ENCODE results near the gene LIMA1. TPM values are rescaled to one million over a fixed set of nuclear protein-coding genes. Genes with fewer than 3 reads are reported as not detected.
"Not testable (repeated sequence)": the region's sequence is repeated elsewhere in the genome, so short reads cannot be mapped to it uniquely, and the experiment has no call there.

The LIMA1 gene
- total RNA-seq, 1 experiment from 2014 or later: 39.5 TPM

- Histone ChIP-seq H3K9me2 (replicated peaks; ENCODE audit: insufficient read depth, low read length) (no peaks in the 10 kb centered on the region), H3K79me2 (ENCODE audit: low read length) (no peaks in the 10 kb centered on the region), H3K27me3 (ENCODE audit: low read length) (no peaks in the 10 kb centered on the region), H3K9me3 (ENCODE audit: low read length) (no peaks in the 10 kb centered on the region), H3K4me2 (ENCODE audit: low read depth, low read length, poor library complexity, severe bottlenecking) (peak overlapping the region; percentile 39), H3K4me3 (ENCODE audit: low read length) (no peak overlapping the region), H3K36me3 (ENCODE audit: insufficient read depth, low read length) (no peaks in the 10 kb centered on the region), H4K20me1 (ENCODE audit: insufficient read depth, low read depth, low read length) (no peaks in the 10 kb centered on the region), H2AFZ (ENCODE audit: low read length) (peak overlapping the region; percentile 65; the same call in 1 of the 2 replicates), H3K4me1 (ENCODE audit: low read length) (peaks cover 14% of the 10 kb centered on the region), H3K27ac (ENCODE audit: low read length) (peak overlapping the region; percentile 60), H3K9ac (ENCODE audit: low read length) (no peak overlapping the region)
- DNase-seq: no peak
Observed at GRCh38 chr12:50297996-50298395, 14.7 kb upstream of the LIMA1 start.

GRCh38 chr12:50297027-50297426, 13.7 kb upstream of the LIMA1 start:
- Histone ChIP-seq H3K9me2 (replicated peaks; ENCODE audit: insufficient read depth, low read length) (no peaks in the 10 kb centered on the region), H4K20me1 (ENCODE audit: insufficient read depth, low read depth, low read length) (no peaks in the 10 kb centered on the region), H3K27me3 (ENCODE audit: low read length) (no peaks in the 10 kb centered on the region), H3K4me1 (ENCODE audit: low read length) (peaks cover 14% of the 10 kb centered on the region), H3K27ac (ENCODE audit: low read length) (no peak overlapping the region), H3K4me2 (ENCODE audit: low read depth, low read length, poor library complexity, severe bottlenecking) (no peak overlapping the region), H3K4me3 (ENCODE audit: low read length) (no peak overlapping the region), H2AFZ (ENCODE audit: low read length) (no peak overlapping the region), H3K36me3 (ENCODE audit: insufficient read depth, low read length) (no peaks in the 10 kb centered on the region), H3K79me2 (ENCODE audit: low read length) (no peaks in the 10 kb centered on the region), H3K9me3 (ENCODE audit: low read length) (no peaks in the 10 kb centered on the region), H3K9ac (ENCODE audit: low read length) (no peak overlapping the region)
- no peak for DNase-seq

GRCh38 chr12:50296554-50296953, 13.2 kb upstream of the LIMA1 start:
- Histone ChIP-seq H3K9ac (ENCODE audit: low read length) (no peak overlapping the region), H3K9me2 (replicated peaks; ENCODE audit: insufficient read depth, low read length) (no peaks in the 10 kb centered on the region), H3K4me2 (ENCODE audit: low read depth, low read length, poor library complexity, severe bottlenecking) (no peak overlapping the region), H3K27me3 (ENCODE audit: low read length) (no peaks in the 10 kb centered on the region), H3K4me3 (ENCODE audit: low read length) (no peak overlapping the region), H3K4me1 (ENCODE audit: low read length) (peaks cover 14% of the 10 kb centered on the region), H3K27ac (ENCODE audit: low read length) (no peak overlapping the region), H3K36me3 (ENCODE audit: insufficient read depth, low read length) (no peaks in the 10 kb centered on the region), H4K20me1 (ENCODE audit: insufficient read depth, low read depth, low read length) (no peaks in the 10 kb centered on the region), H3K9me3 (ENCODE audit: low read length) (no peaks in the 10 kb centered on the region), H3K79me2 (ENCODE audit: low read length) (no peaks in the 10 kb centered on the region), H2AFZ (ENCODE audit: low read length) (no peak overlapping the region)
- no peak for DNase-seq

- Histone ChIP-seq H3K9me2 (replicated peaks; ENCODE audit: insufficient read depth, low read length) (no peaks in the 10 kb centered on the region), H3K4me3 (ENCODE audit: low read length) (no peak overlapping the region), H3K36me3 (ENCODE audit: insufficient read depth, low read length) (peaks cover 3% of the 10 kb centered on the region; the same call in 1 of the 2 replicates), H3K4me1 (ENCODE audit: low read length) (no peaks in the 10 kb centered on the region), H3K4me2 (ENCODE audit: low read depth, low read length, poor library complexity, severe bottlenecking) (no peak overlapping the region), H4K20me1 (ENCODE audit: insufficient read depth, low read depth, low read length) (no peaks in the 10 kb centered on the region), H2AFZ (ENCODE audit: low read length) (no peak overlapping the region), H3K79me2 (ENCODE audit: low read length) (no peaks in the 10 kb centered on the region), H3K9ac (ENCODE audit: low read length) (no peak overlapping the region), H3K27ac (ENCODE audit: low read length) (no peak overlapping the region), H3K9me3 (ENCODE audit: low read length) (no peaks in the 10 kb centered on the region), H3K27me3 (ENCODE audit: low read length) (no peaks in the 10 kb centered on the region)
- no peak for DNase-seq
Observed at GRCh38 chr12:50291377-50291776, 8.1 kb upstream of the LIMA1 start.

GRCh38 chr12:50290692-50291091, 7.4 kb upstream of the LIMA1 start:
- H2AFZ ChIP-seq (ENCODE audit: low read length); H3K9me3 ChIP-seq (ENCODE audit: low read length); H3K9ac ChIP-seq (ENCODE audit: low read length); H3K4me3 ChIP-seq (ENCODE audit: low read length); H3K27ac ChIP-seq (ENCODE audit: low read length); H3K27me3 ChIP-seq (ENCODE audit: low read length); H3K4me2 ChIP-seq (ENCODE audit: low read depth, low read length, poor library complexity, severe bottlenecking); H3K4me1 ChIP-seq (ENCODE audit: low read length); H3K9me2 ChIP-seq (replicated peaks; ENCODE audit: insufficient read depth, low read length); H4K20me1 ChIP-seq (ENCODE audit: insufficient read depth, low read depth, low read length); H3K36me3 ChIP-seq (ENCODE audit: insufficient read depth, low read length); H3K79me2 ChIP-seq (ENCODE audit: low read length): not testable (repeated sequence)
- DNase-seq: peak; percentile 29

- H3K27ac ChIP-seq (ENCODE audit: low read length): no peak overlapping the region
- no peak overlapping the region for H3K4me2 ChIP-seq (ENCODE audit: low read depth, low read length, poor library complexity, severe bottlenecking)
- H3K9me3 ChIP-seq (ENCODE audit: low read length): no peaks in the 10 kb centered on the region
- no peak overlapping the region for H3K9ac ChIP-seq (ENCODE audit: low read length)
- no peaks in the 10 kb centered on the region for H4K20me1 ChIP-seq (ENCODE audit: insufficient read depth, low read depth, low read length)
- H2AFZ ChIP-seq (ENCODE audit: low read length): no peak overlapping the region
- DNase-seq: peak; percentile 28
- H3K4me3 ChIP-seq (ENCODE audit: low read length): no peak overlapping the region
- H3K27me3 ChIP-seq (ENCODE audit: low read length): no peaks in the 10 kb centered on the region
- H3K36me3 ChIP-seq (ENCODE audit: insufficient read depth, low read length): peaks cover 3% of the 10 kb centered on the region; the same call in 1 of the 2 replicates
- no peaks in the 10 kb centered on the region for H3K9me2 ChIP-seq (replicated peaks; ENCODE audit: insufficient read depth, low read length)
- peaks cover 19% of the 10 kb centered on the region for H3K4me1 ChIP-seq (ENCODE audit: low read length)
- H3K79me2 ChIP-seq (ENCODE audit: low read length): peaks cover 15% of the 10 kb centered on the region
Observed at GRCh38 chr12:50287271-50287670, 4.0 kb upstream of the LIMA1 start.

GRCh38 chr12:50285253-50285652, 1.9 kb upstream of the LIMA1 start:
- peaks cover 15% of the 10 kb centered on the region for H3K79me2 ChIP-seq (ENCODE audit: low read length)
- no peaks in the 10 kb centered on the region for H4K20me1 ChIP-seq (ENCODE audit: insufficient read depth, low read depth, low read length)
- no peak overlapping the region for H3K27ac ChIP-seq (ENCODE audit: low read length)
- no peak overlapping the region for H2AFZ ChIP-seq (ENCODE audit: low read length)
- no peaks in the 10 kb centered on the region for H3K9me3 ChIP-seq (ENCODE audit: low read length)
- H3K36me3 ChIP-seq (ENCODE audit: insufficient read depth, low read length): no peaks in the 10 kb centered on the region
- H3K9me2 ChIP-seq (replicated peaks; ENCODE audit: insufficient read depth, low read length): no peaks in the 10 kb centered on the region
- H3K4me2 ChIP-seq (ENCODE audit: low read depth, low read length, poor library complexity, severe bottlenecking): peak overlapping the region; percentile 77
- no peak overlapping the region for H3K9ac ChIP-seq (ENCODE audit: low read length)
- DNase-seq: no peak
- H3K4me3 ChIP-seq (ENCODE audit: low read length): no peak overlapping the region
- no peaks in the 10 kb centered on the region for H3K27me3 ChIP-seq (ENCODE audit: low read length)
- peaks cover 19% of the 10 kb centered on the region for H3K4me1 ChIP-seq (ENCODE audit: low read length)

- Histone ChIP-seq H3K27me3 (ENCODE audit: low read length) (no peaks in the 10 kb centered on the region), H3K4me2 (ENCODE audit: low read depth, low read length, poor library complexity, severe bottlenecking) (peak overlapping the region; percentile 77), H3K9ac (ENCODE audit: low read length) (peak overlapping the region; percentile 45), H3K36me3 (ENCODE audit: insufficient read depth, low read length) (no peaks in the 10 kb centered on the region), H3K9me2 (replicated peaks; ENCODE audit: insufficient read depth, low read length) (no peaks in the 10 kb centered on the region), H3K4me3 (ENCODE audit: low read length) (peak overlapping the region; percentile 85), H2AFZ (ENCODE audit: low read length) (peak overlapping the region; percentile 79), H3K9me3 (ENCODE audit: low read length) (no peaks in the 10 kb centered on the region), H3K27ac (ENCODE audit: low read length) (no peak overlapping the region), H4K20me1 (ENCODE audit: insufficient read depth, low read depth, low read length) (no peaks in the 10 kb centered on the region), H3K79me2 (ENCODE audit: low read length) (peaks cover 15% of the 10 kb centered on the region), H3K4me1 (ENCODE audit: low read length) (peaks cover 19% of the 10 kb centered on the region)
- no peak for DNase-seq
Observed at GRCh38 chr12:50282721-50283228, 545 bp downstream of the LIMA1 start.

- no peak for DNase-seq
- peaks cover 9% of the 10 kb centered on the region for H3K79me2 ChIP-seq (ENCODE audit: low read length)
- no peaks in the 10 kb centered on the region for H3K9me3 ChIP-seq (ENCODE audit: low read length)
- no peak overlapping the region for H3K4me3 ChIP-seq (ENCODE audit: low read length)
- H2AFZ ChIP-seq (ENCODE audit: low read length): no peak overlapping the region
- H3K9ac ChIP-seq (ENCODE audit: low read length): no peak overlapping the region
- H3K4me2 ChIP-seq (ENCODE audit: low read depth, low read length, poor library complexity, severe bottlenecking): no peak overlapping the region
- H4K20me1 ChIP-seq (ENCODE audit: insufficient read depth, low read depth, low read length): no peaks in the 10 kb centered on the region
- no peaks in the 10 kb centered on the region for H3K36me3 ChIP-seq (ENCODE audit: insufficient read depth, low read length)
- no peak overlapping the region for H3K27ac ChIP-seq (ENCODE audit: low read length)
- H3K4me1 ChIP-seq (ENCODE audit: low read length): peaks cover 13% of the 10 kb centered on the region
- H3K27me3 ChIP-seq (ENCODE audit: low read length): no peaks in the 10 kb centered on the region
- H3K9me2 ChIP-seq (replicated peaks; ENCODE audit: insufficient read depth, low read length): no peaks in the 10 kb centered on the region
Observed at GRCh38 chr12:50279501-50279900, 3.8 kb downstream of the LIMA1 start.
